ENCODE data around the gene PAK2.

Gene PAK2

GRCh38 chr3:196772102-196772501 lies 32.4 kb downstream of the PAK2 start:
- peaks cover 9% of the 10 kb centered on the region; the same call in 1 of the 2 replicates for H3K4me1 ChIP-seq (ENCODE audit: insufficient read depth, low read length)
- H3K27ac ChIP-seq (ENCODE audit: low read length): no peak overlapping the region
- H3K36me3 ChIP-seq (ENCODE audit: insufficient read depth, low read depth, low read length): no peaks in the 10 kb centered on the region; the same call in 1 of the 2 replicates
- no peaks in the 10 kb centered on the region for H3K9me3 ChIP-seq (ENCODE audit: insufficient read depth, low read depth, low read length)
- H3K27me3 ChIP-seq (ENCODE audit: insufficient read depth, low read length): no peaks in the 10 kb centered on the region
- H3K4me3 ChIP-seq (ENCODE audit: low read length): no peak overlapping the region
- H3K9ac ChIP-seq (ENCODE audit: low read depth, low read length): no peak overlapping the region

DNA sequence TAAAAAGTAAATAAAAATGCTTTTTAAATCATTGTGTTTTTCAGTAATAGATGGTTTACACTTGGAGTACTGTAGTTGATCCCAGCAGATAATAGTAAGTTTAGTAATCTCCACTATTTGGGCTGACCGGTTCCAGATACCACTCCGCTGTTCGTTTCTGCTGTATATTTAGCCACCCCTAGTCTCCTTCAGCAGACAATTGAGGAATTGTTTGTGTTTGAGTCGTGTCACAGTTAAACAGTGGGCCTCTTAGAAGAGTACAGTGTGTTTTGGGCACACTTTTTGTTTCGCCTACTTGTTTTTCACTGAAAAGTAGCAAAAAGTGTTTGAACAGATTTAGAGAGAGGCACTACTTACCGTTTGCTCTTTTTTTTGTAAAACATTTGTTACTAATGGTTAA lies 33.2 kb downstream of the PAK2 start:
- H3K27me3 ChIP-seq (ENCODE audit: insufficient read depth, low read length): no peaks in the 10 kb centered on the region
- no peak overlapping the region for H3K27ac ChIP-seq (ENCODE audit: low read length)
- no peak overlapping the region for H3K9ac ChIP-seq (ENCODE audit: low read depth, low read length)
- H3K36me3 ChIP-seq (ENCODE audit: insufficient read depth, low read depth, low read length): no peaks in the 10 kb centered on the region; the same call in 1 of the 2 replicates
- peaks cover 9% of the 10 kb centered on the region; the same call in 1 of the 2 replicates for H3K4me1 ChIP-seq (ENCODE audit: insufficient read depth, low read length)
- H3K4me3 ChIP-seq (ENCODE audit: low read length): no peak overlapping the region
- H3K9me3 ChIP-seq (ENCODE audit: insufficient read depth, low read depth, low read length): no peaks in the 10 kb centered on the region

- peaks cover 2% of the 10 kb centered on the region; the same call in 1 of the 2 replicates for H3K9me3 ChIP-seq (ENCODE audit: insufficient read depth, low read depth, low read length)
- H3K9ac ChIP-seq (ENCODE audit: low read depth, low read length): no peak overlapping the region
- H3K36me3 ChIP-seq (ENCODE audit: insufficient read depth, low read depth, low read length): peaks cover 4% of the 10 kb centered on the region; the same call in 1 of the 2 replicates
- no peaks in the 10 kb centered on the region for H3K27me3 ChIP-seq (ENCODE audit: insufficient read depth, low read length)
- peaks cover 9% of the 10 kb centered on the region; the same call in 1 of the 2 replicates for H3K4me1 ChIP-seq (ENCODE audit: insufficient read depth, low read length)
- no peak overlapping the region for H3K27ac ChIP-seq (ENCODE audit: low read length)
- no peak overlapping the region for H3K4me3 ChIP-seq (ENCODE audit: low read length)
Observed at GRCh38 chr3:196774191-196774820, 34.6 kb downstream of the PAK2 start.

GRCh38 chr3:196774848-196775422 lies 35.3 kb downstream of the PAK2 start:
- Histone ChIP-seq H3K9ac (ENCODE audit: low read depth, low read length) (no peak overlapping the region), H3K9me3 (ENCODE audit: insufficient read depth, low read depth, low read length) (peaks cover 8% of the 10 kb centered on the region; the same call in 1 of the 2 replicates), H3K4me1 (ENCODE audit: insufficient read depth, low read length) (peaks cover 9% of the 10 kb centered on the region; the same call in 1 of the 2 replicates), H3K36me3 (ENCODE audit: insufficient read depth, low read depth, low read length) (peaks cover 10% of the 10 kb centered on the region), H3K27me3 (ENCODE audit: insufficient read depth, low read length) (no peaks in the 10 kb centered on the region), H3K27ac (ENCODE audit: low read length) (no peak overlapping the region), H3K4me3 (ENCODE audit: low read length) (no peak overlapping the region)

- peaks cover 14% of the 10 kb centered on the region; the same call in 1 of the 2 replicates for H3K9me3 ChIP-seq (ENCODE audit: insufficient read depth, low read depth, low read length)
Observed at GRCh38 chr3:196775938-196776337, 36.3 kb downstream of the PAK2 start.

GRCh38 chr3:196777836-196778235 lies 38.2 kb downstream of the PAK2 start:
- peaks cover 14% of the 10 kb centered on the region; the same call in 1 of the 2 replicates for H3K9me3 ChIP-seq (ENCODE audit: insufficient read depth, low read depth, low read length)

More at GRCh38 chr3:196775938-196776337, 36.3 kb downstream of the PAK2 start:
- H3K27me3 ChIP-seq (ENCODE audit: insufficient read depth, low read length): no peaks in the 10 kb centered on the region
- no peak overlapping the region for H3K4me3 ChIP-seq (ENCODE audit: low read length)
- H3K9ac ChIP-seq (ENCODE audit: low read depth, low read length): no peak overlapping the region
- H3K36me3 ChIP-seq (ENCODE audit: insufficient read depth, low read depth, low read length): peaks cover 15% of the 10 kb centered on the region
- peaks cover 9% of the 10 kb centered on the region; the same call in 1 of the 2 replicates for H3K4me1 ChIP-seq (ENCODE audit: insufficient read depth, low read length)
- no peak overlapping the region for H3K27ac ChIP-seq (ENCODE audit: low read length)

DNA sequence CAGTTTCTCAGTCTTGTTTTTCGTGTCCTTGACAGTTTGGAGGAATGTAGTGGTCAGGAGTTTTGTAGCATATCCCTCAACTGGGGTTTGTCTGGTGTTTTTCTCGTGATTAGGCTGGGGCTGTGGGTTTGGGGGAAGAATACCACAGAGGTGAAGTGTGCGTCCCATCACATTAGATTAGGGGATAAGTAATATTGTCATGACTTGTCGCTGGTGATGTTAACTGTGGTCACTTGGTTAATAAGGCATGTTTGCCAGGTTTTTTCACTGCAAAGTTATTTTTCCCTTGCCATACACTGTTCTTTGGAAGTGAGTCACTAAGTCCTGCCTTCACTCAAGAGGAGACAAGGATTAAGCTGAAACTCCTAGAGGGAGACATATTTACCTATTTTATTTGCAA lies 39.1 kb downstream of the PAK2 start:
- no peaks in the 10 kb centered on the region for H3K4me1 ChIP-seq (ENCODE audit: insufficient read depth, low read length)
- no peak overlapping the region for H3K9ac ChIP-seq (ENCODE audit: low read depth, low read length)
- H3K4me3 ChIP-seq (ENCODE audit: low read length): no peak overlapping the region
- H3K27me3 ChIP-seq (ENCODE audit: insufficient read depth, low read length): no peaks in the 10 kb centered on the region
- H3K36me3 ChIP-seq (ENCODE audit: insufficient read depth, low read depth, low read length): peaks cover 33% of the 10 kb centered on the region
- H3K9me3 ChIP-seq (ENCODE audit: insufficient read depth, low read depth, low read length): peaks cover 14% of the 10 kb centered on the region; the same call in 1 of the 2 replicates
- H3K27ac ChIP-seq (ENCODE audit: low read length): no peak overlapping the region

More at GRCh38 chr3:196777836-196778235, 38.2 kb downstream of the PAK2 start:
- Histone ChIP-seq H3K27ac (ENCODE audit: low read length) (no peak overlapping the region), H3K36me3 (ENCODE audit: insufficient read depth, low read depth, low read length) (peaks cover 23% of the 10 kb centered on the region), H3K4me1 (ENCODE audit: insufficient read depth, low read length) (peaks cover 2% of the 10 kb centered on the region; the same call in 1 of the 2 replicates), H3K27me3 (ENCODE audit: insufficient read depth, low read length) (no peaks in the 10 kb centered on the region), H3K4me3 (ENCODE audit: low read length) (no peak overlapping the region), H3K9ac (ENCODE audit: low read depth, low read length) (no peak overlapping the region)

- H3K9ac ChIP-seq (ENCODE audit: low read depth, low read length): no peak overlapping the region
- no peak overlapping the region for H3K4me3 ChIP-seq (ENCODE audit: low read length)
- no peak overlapping the region for H3K27ac ChIP-seq (ENCODE audit: low read length)
- no peaks in the 10 kb centered on the region for H3K27me3 ChIP-seq (ENCODE audit: insufficient read depth, low read length)
- H3K4me1 ChIP-seq (ENCODE audit: insufficient read depth, low read length): peaks cover 2% of the 10 kb centered on the region; the same call in 1 of the 2 replicates
- H3K9me3 ChIP-seq (ENCODE audit: insufficient read depth, low read depth, low read length): peaks cover 14% of the 10 kb centered on the region; the same call in 1 of the 2 replicates
- H3K36me3 ChIP-seq (ENCODE audit: insufficient read depth, low read depth, low read length): peaks cover 51% of the 10 kb centered on the region
Observed at GRCh38 chr3:196782511-196782910, 42.9 kb downstream of the PAK2 start.

GRCh38 chr3:196788528-196788927 lies 48.9 kb downstream of the PAK2 start:
- peaks cover 15% of the 10 kb centered on the region for H3K9me3 ChIP-seq (ENCODE audit: insufficient read depth, low read depth, low read length)
- peaks cover 23% of the 10 kb centered on the region for H3K4me1 ChIP-seq (ENCODE audit: insufficient read depth, low read length)
- H3K4me3 ChIP-seq (ENCODE audit: low read length): no peak overlapping the region
- peaks cover 52% of the 10 kb centered on the region for H3K36me3 ChIP-seq (ENCODE audit: insufficient read depth, low read depth, low read length)
- no peak overlapping the region for H3K9ac ChIP-seq (ENCODE audit: low read depth, low read length)
- no peaks in the 10 kb centered on the region for H3K27me3 ChIP-seq (ENCODE audit: insufficient read depth, low read length)
- H3K27ac ChIP-seq (ENCODE audit: low read length): peak overlapping the region; percentile 62

DNA sequence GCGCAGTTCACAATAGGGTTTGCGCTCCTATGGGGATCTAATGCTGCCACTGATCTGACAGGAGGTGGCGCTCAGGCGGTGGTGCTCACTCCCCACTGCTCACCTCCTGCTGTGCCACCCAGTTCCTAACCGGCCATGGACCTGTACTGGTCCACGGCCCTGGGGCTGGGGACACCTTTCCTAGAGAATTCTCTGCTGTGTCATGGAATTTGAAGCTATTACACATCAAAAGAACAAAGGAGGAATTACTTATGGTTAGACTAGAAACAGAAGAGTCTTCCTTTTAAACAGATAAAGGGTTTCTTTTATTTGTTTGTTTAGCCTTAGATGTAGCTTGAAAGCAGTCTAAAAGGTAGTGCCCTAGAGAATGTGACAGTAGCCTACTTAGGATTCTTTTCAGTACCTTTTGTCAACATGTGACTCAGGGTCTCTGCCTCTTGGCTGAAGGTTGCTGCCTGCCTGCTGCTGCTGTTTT lies 50.3 kb downstream of the PAK2 start:
- Histone ChIP-seq H3K36me3 (ENCODE audit: insufficient read depth, low read depth, low read length) (peaks cover 53% of the 10 kb centered on the region), H3K9me3 (ENCODE audit: insufficient read depth, low read depth, low read length) (peaks cover 15% of the 10 kb centered on the region)

DNA sequence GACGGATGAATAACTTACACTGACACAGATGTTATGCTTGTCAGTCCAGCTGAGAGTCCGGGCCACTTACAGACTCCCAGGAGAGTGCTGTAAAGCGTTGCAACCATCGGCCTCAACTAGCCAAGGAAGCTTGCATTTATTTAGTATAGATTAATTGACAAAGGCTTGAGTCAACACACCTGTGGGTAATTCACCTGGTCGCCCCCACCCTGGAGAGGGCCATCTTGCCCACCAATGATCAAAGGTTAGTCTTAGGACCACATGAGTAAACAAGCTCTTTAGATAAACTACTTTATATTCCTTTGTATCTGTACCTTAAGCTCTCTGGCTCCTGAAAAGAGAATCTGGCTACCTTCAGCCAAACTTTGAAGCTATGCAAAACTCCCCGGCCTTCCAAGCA lies 51.0 kb downstream of the PAK2 start:
- Histone ChIP-seq H3K9ac (ENCODE audit: low read depth, low read length) (no peak overlapping the region), H3K9me3 (ENCODE audit: insufficient read depth, low read depth, low read length) (peaks cover 15% of the 10 kb centered on the region), H3K36me3 (ENCODE audit: insufficient read depth, low read depth, low read length) (peaks cover 46% of the 10 kb centered on the region), H3K27me3 (ENCODE audit: insufficient read depth, low read length) (no peaks in the 10 kb centered on the region), H3K27ac (ENCODE audit: low read length) (no peak overlapping the region), H3K4me3 (ENCODE audit: low read length) (no peak overlapping the region), H3K4me1 (ENCODE audit: insufficient read depth, low read length) (peaks cover 23% of the 10 kb centered on the region)

More for the DNA sequence above, 50.3 kb downstream of the PAK2 start:
- Histone ChIP-seq H3K9ac (ENCODE audit: low read depth, low read length) (no peak overlapping the region), H3K27ac (ENCODE audit: low read length) (no peak overlapping the region), H3K27me3 (ENCODE audit: insufficient read depth, low read length) (no peaks in the 10 kb centered on the region), H3K4me1 (ENCODE audit: insufficient read depth, low read length) (peaks cover 23% of the 10 kb centered on the region), H3K4me3 (ENCODE audit: low read length) (no peak overlapping the region)

GRCh38 chr3:196792771-196793170 lies 53.1 kb downstream of the PAK2 start:
- Histone ChIP-seq H3K9ac (ENCODE audit: low read depth, low read length) (peak overlapping the region; percentile 39; the same call in 1 of the 2 replicates), H3K4me3 (ENCODE audit: low read length) (no peak overlapping the region)

More at GRCh38 chr3:196792771-196793170, 53.1 kb downstream of the PAK2 start:
- H3K4me1 ChIP-seq (ENCODE audit: insufficient read depth, low read length): peaks cover 18% of the 10 kb centered on the region
- peaks cover 15% of the 10 kb centered on the region for H3K9me3 ChIP-seq (ENCODE audit: insufficient read depth, low read depth, low read length)
- H3K36me3 ChIP-seq (ENCODE audit: insufficient read depth, low read depth, low read length): peaks cover 40% of the 10 kb centered on the region
- no peaks in the 10 kb centered on the region for H3K27me3 ChIP-seq (ENCODE audit: insufficient read depth, low read length)
- H3K27ac ChIP-seq (ENCODE audit: low read length): no peak overlapping the region

All from iPS-20b (cell line).